GM20000 (cell line): ENCODE measurements around the gene ZSWIM3.
"Not testable (repeated sequence)": the region's sequence is repeated elsewhere in the genome, so short reads cannot be mapped to it uniquely, and the experiment has no call there.

ENCODE experiments used
- DNase-seq: peaks from one replicate; pipeline ENCODE4 v3.0.0; 2012; ENCODE audit warnings: low spot score
- TF ChIP-seq, protein P1 (sequence below): IDR thresholded peaks from 2 replicates; pipeline ENCODE4 v1.5.1; 2012; ENCODE audit warnings: mild to moderate bottlenecking, control low read depth; ENCODE audit errors: extremely low read depth, missing control alignments

ZSWIM3 gene

DNA sequence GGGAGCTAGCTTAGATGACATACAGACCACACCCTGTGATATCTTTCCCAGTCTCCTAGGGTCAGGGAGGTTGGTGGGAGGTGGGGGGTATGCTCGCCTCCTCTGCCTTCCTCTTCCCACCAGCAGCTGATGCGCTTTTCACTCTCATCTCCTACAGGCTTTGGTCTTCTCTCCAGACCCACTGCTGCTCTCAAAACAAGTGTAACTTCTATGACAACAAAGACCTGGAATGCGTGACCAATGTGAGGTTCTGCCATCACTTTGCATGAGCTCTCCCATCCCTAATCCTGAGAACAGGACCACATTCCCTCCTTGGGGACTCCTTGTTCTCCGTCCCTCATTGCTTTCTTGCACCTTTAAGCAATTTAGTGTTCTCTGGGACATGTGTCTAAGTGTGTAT is 36.4 kb downstream of the ZSWIM3 start:
- DNase-seq: no peak
- TF ChIP-seq, protein P1, sequence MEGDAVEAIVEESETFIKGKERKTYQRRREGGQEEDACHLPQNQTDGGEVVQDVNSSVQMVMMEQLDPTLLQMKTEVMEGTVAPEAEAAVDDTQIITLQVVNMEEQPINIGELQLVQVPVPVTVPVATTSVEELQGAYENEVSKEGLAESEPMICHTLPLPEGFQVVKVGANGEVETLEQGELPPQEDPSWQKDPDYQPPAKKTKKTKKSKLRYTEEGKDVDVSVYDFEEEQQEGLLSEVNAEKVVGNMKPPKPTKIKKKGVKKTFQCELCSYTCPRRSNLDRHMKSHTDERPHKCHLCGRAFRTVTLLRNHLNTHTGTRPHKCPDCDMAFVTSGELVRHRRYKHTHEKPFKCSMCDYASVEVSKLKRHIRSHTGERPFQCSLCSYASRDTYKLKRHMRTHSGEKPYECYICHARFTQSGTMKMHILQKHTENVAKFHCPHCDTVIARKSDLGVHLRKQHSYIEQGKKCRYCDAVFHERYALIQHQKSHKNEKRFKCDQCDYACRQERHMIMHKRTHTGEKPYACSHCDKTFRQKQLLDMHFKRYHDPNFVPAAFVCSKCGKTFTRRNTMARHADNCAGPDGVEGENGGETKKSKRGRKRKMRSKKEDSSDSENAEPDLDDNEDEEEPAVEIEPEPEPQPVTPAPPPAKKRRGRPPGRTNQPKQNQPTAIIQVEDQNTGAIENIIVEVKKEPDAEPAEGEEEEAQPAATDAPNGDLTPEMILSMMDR: no peak

DNA sequence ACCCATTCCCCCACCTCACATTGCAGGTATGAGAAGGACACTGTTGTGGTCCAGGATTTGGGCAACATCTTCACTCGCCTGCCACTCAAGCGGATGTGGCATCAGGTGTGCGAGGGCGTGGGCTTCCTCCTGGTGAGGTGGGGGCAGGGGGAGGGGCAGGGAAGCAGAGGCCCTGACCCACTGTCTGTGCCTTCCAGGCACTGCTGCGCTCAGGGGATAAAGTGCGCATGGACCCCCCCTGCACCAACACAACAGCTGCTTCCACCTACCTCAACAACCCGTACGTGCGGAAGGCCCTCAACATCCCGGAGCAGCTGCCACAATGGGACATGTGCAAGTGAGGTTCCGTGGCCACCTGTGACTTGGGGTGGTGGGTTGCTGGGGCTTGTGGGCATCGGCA is 37.4 kb downstream of the ZSWIM3 start:
- TF ChIP-seq, protein P1: no peak
- DNase-seq: no peak

DNA sequence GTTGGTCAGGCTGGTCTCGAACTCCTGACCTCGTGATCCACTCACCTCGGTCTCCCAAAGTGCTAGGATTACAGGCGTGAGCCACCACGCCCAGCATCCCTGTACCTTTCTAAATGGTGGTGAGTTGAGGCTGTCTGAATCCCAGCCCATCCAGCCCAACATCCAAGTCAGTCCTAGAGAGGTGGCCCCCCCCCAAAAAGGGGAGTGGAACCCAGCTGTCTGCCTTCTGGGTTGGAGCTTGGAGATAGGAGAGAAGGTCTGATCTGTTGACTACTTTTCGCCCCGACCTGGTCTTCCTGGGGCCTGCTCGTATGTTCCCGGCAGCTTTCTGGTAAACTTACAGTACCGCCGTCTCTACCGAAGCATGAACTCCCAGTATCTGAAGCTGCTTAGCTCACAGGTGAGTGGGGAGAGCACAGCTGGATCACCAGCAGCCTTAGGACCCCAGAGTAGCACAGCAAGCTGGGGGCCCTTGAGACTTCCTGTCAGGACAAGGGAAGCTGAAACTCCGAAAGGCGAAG is 39.3 kb downstream of the ZSWIM3 start:
- DNase-seq: no peak
- TF ChIP-seq, protein P1: no peak

DNA sequence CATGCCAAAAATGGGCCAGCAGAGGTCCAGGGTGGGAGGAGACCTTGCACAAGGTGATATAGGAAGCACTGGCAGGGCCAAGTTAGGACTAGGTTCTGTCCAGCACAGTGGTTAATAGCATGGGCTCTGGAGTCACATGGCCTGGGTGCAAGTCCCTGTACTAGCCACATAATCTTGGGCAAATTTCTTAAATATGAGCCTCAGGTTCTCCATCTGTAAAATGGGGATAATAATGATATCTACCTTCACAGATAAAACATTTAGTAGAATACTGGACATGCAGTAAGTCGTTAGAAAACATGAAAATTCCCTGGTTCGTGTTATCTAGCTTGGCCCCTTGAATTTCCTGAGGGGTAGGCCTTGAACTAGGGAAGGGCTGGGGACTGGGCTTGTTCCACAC is 39.9 kb downstream of the ZSWIM3 start:
- no peak for DNase-seq
- TF ChIP-seq, protein P1: no peak

DNA sequence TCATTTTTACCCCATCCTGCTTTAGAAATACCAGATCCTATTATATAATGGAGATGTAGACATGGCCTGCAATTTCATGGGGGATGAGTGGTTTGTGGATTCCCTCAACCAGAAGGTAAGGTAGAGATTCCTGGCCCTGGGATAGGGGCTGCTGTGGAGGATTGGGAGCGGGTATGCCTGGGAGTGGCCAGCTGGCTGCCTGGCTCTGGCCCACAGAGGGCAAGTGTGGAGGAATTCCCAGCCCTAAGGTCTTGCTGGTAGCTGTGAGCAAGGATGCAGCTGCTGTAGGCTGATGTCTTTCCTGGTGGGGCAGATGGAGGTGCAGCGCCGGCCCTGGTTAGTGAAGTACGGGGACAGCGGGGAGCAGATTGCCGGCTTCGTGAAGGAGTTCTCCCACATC is 40.3 kb downstream of the ZSWIM3 start:
- TF ChIP-seq, protein P1: no peak
- DNase-seq: no peak

DNA sequence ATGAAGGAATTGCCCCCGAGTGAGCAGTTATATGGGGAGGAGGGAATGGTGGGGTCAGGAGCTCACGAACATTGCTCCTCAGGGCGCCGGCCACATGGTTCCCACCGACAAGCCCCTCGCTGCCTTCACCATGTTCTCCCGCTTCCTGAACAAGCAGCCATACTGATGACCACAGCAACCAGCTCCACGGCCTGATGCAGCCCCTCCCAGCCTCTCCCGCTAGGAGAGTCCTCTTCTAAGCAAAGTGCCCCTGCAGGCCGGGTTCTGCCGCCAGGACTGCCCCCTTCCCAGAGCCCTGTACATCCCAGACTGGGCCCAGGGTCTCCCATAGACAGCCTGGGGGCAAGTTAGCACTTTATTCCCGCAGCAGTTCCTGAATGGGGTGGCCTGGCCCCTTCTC is 40.9 kb downstream of the ZSWIM3 start:
- no peak for DNase-seq
- TF ChIP-seq, protein P1: no peak

DNA sequence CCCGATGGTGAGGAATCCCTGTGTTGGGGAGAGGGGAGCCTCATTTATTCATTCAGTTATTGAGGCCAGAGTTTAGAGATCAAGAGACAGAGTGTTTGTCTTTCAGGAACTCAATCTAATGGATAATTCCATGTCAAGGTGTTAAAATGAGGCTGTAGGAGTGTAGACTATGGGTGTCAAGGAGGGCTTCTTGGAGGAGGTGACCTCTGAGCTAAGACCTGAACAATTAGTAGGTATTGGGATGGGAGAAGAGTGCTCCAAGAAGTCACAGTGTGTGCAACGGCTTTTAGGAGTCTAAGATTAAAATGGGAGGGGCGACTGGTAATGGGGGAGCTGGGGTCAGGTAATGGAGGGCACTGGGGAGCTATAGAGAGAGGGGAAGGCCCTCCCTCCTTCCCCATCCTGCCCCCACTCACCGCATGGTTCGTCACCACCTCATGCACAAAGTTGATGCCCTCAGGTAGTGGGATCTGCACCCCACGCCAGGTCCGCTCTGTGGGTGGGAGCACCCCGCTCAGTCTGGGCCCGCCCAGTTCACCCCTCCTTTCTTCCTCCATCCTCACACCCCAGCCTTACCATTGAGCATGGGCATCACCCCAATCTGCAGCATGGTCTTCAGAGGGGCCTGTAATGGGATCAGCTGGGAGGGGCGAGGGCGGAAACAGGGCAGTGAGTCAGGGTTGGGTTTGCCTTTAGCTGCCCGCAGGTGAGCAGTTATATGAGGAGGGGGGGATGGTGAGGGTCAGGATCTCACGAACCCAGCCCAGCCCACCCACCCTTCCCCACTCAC is 41.8 kb downstream of the ZSWIM3 start:
- no peak for DNase-seq
- TF ChIP-seq, protein P1: no peak

DNA sequence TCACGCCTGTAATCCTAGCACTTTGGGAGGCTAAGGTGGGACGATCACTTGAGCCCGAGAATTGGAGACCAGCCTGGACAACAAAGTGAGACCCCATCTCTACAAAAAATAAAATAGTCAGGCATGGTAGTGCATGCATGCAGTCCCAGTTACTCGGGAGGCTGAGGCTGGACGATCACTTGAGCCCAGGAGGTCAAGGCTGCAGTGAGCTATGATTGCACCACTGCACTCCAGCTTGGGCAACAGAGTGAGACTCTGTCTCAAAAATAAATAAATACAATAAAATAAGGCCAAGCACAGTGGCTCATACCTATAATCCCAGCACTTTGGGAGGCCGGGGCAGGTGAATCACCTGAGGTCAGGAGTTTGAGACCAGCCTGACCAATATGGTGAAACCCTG is 43.9 kb downstream of the ZSWIM3 start:
- DNase-seq: not testable (repeated sequence)
